Mesendoderm (in vitro differentiated cells): ENCODE measurements around the gene RGS9BP. TPM values are rescaled to one million over a fixed set of nuclear protein-coding genes. Genes with fewer than 3 reads are reported as not detected.

Experiments used
- DNase-seq: peaks from one replicate; pipeline ENCODE4 v3.0.0; 2013
- H2AK5ac ChIP-seq: 2 replicates; pipeline ENCODE4 v1.6.1; 2013; ENCODE audit warnings: low read length, inconsistent platforms
- H2BK120ac ChIP-seq: 2 replicates; pipeline ENCODE4 v1.6.1; 2013; ENCODE audit warnings: low read depth, mild to moderate bottlenecking, low read length, moderate library complexity, mixed read lengths
- H2BK15ac ChIP-seq: replicated peaks from 2 replicates; pipeline ENCODE4 v1.6.1; 2013; ENCODE audit warnings: low read depth, mild to moderate bottlenecking, moderate library complexity
- H2BK5ac ChIP-seq: 2 replicates; pipeline ENCODE4 v1.6.1; 2013; ENCODE audit warnings: low read length, inconsistent platforms
- H3K18ac ChIP-seq: 2 replicates; pipeline ENCODE4 v1.6.1; 2013; ENCODE audit warnings: mild to moderate bottlenecking, low read length, mixed read lengths
- H3K23ac ChIP-seq: one replicate; pipeline ENCODE4 v1.6.1; 2013; ENCODE audit warnings: low read length
- H3K27ac ChIP-seq: 2 replicates; pipeline ENCODE4 v1.5.1; 2013; ENCODE audit warnings: low read depth, mild to moderate bottlenecking, inconsistent platforms, low read length, moderate library complexity
- H3K27me3 ChIP-seq: 2 replicates; pipeline ENCODE4 v1.6.1; 2013; ENCODE audit warnings: low read length, control low read depth, mild to moderate bottlenecking, inconsistent platforms; ENCODE audit not compliant: insufficient read depth, poor library complexity
- H3K36me3 ChIP-seq: 2 replicates; pipeline ENCODE4 v1.6.1; 2013; ENCODE audit warnings: low read length, inconsistent platforms; ENCODE audit not compliant: control insufficient read depth, insufficient read depth
- H3K4ac ChIP-seq: one replicate; pipeline ENCODE4 v1.6.1; 2013; ENCODE audit warnings: low read depth, mild to moderate bottlenecking, low read length, moderate library complexity
- H3K4me1 ChIP-seq: 2 replicates; pipeline ENCODE4 v1.6.1; 2013; ENCODE audit warnings: low read depth, low read length, inconsistent platforms; ENCODE audit not compliant: control insufficient read depth
- H3K4me2 ChIP-seq: 2 replicates; pipeline ENCODE4 v1.6.1; 2013; ENCODE audit warnings: low read length
- H3K4me3 ChIP-seq: 2 replicates; pipeline ENCODE4 v1.5.1; 2013; ENCODE audit warnings: mild to moderate bottlenecking, low read length
- H3K56ac ChIP-seq: one replicate; pipeline ENCODE4 v1.6.1; 2013; ENCODE audit warnings: low read length
- H3K79me1 ChIP-seq: 2 replicates; pipeline ENCODE4 v1.6.1; 2013; ENCODE audit warnings: low read length, inconsistent platforms
- H3K79me2 ChIP-seq: 2 replicates; pipeline ENCODE4 v1.6.1; 2013; ENCODE audit warnings: mild to moderate bottlenecking, low read length; ENCODE audit not compliant: control insufficient read depth, insufficient read depth
- H3K9ac ChIP-seq: 2 replicates; pipeline ENCODE4 v1.6.1; 2013; ENCODE audit warnings: low read length, inconsistent platforms
- H4K5ac ChIP-seq: one replicate; pipeline ENCODE4 v1.6.1; 2013; ENCODE audit warnings: low read length
- H4K8ac ChIP-seq: one replicate; pipeline ENCODE4 v1.6.1; 2013; ENCODE audit warnings: low read depth, mild to moderate bottlenecking, control low read depth, low read length, moderate library complexity
- WGBS: extraction: QIAGEN DNeasy Blood & Tissue Kit; methylation state at CpG from one replicate; pipeline ENCODE4 v1.1.7; 2013; ENCODE audit warnings: low lambda C conversion rate, missing lambda C conversion rate; ENCODE audit not compliant: insufficient coverage; ENCODE audit errors: extremely low coverage; 5-methylcytosine and 5-hydroxymethylcytosine counted together
- polyA plus RNA-seq, 2 experiments: library from polyadenylated mRNA; stranded (reverse); fragments of 200-250 nt; gene quantifications; one replicate each; pipeline ENCODE4 v1.2.3, GENCODE V29; 2013

RGS9BP gene
- polyA plus RNA-seq (2013, experiment 1 of 2), result not detected
- 0.01 TPM for polyA plus RNA-seq (2013, experiment 2 of 2)

- H2BK120ac ChIP-seq, result no peak within 1 kb of the TSS
- peak; percentile 49 for DNase-seq
- H3K79me1 ChIP-seq, result peaks cover 20% of the 10 kb centered on the region
- peaks cover 22% of the 10 kb centered on the region for H3K79me2 ChIP-seq
- WGBS, result no CpG with 5 or more reads among the region's 53 CpGs
- no peak within 1 kb of the TSS for H2AK5ac ChIP-seq
- peak within 1 kb of the TSS; percentile 83 for H3K9ac ChIP-seq
- H3K4me2 ChIP-seq, result peak within 1 kb of the TSS; percentile 93
- H3K4ac ChIP-seq, result no peak within 1 kb of the TSS
- H3K27me3 ChIP-seq, result peaks cover 19% of the 10 kb centered on the region
- no peak within 1 kb of the TSS for H2BK15ac ChIP-seq
- no peaks in the 10 kb centered on the region for H3K36me3 ChIP-seq
- H3K18ac ChIP-seq, result peak within 1 kb of the TSS; percentile 18
- H4K8ac ChIP-seq, result no peak within 1 kb of the TSS
- H3K56ac ChIP-seq, result peak within 1 kb of the TSS; percentile 93
- peaks cover 6% of the 10 kb centered on the region for H3K4me1 ChIP-seq
- H3K27ac ChIP-seq, result no peak within 1 kb of the TSS
- no peak within 1 kb of the TSS for H4K5ac ChIP-seq
- H2BK5ac ChIP-seq, result no peak within 1 kb of the TSS
- H3K4me3 ChIP-seq, result peak within 1 kb of the TSS; percentile 86
- peak within 1 kb of the TSS; percentile 45 for H3K23ac ChIP-seq
These were observed at the start of gene RGS9BP for GRCh38 chr19:32675720-32676185. TSS of gene RGS9BP (plus strand) at chr19:32675848. CDS start at chr19:32676264, 416 bp downstream.

GRCh38 chr19:32626969-32627368 is 48.7 kb upstream of the RGS9BP start:
- Histone ChIP-seq H3K36me3 (peaks cover 5% of the 10 kb centered on the region), H3K4me1 (no peaks in the 10 kb centered on the region), H3K56ac (no peak overlapping the region), H2AK5ac (no peak overlapping the region), H4K5ac (no peak overlapping the region), H4K8ac (no peak overlapping the region), H3K27ac (no peak overlapping the region), H3K4me2 (no peak overlapping the region), H3K27me3 (no peaks in the 10 kb centered on the region), H2BK5ac (no peak overlapping the region), H3K9ac (no peak overlapping the region), H3K18ac (no peak overlapping the region), H2BK120ac (no peak overlapping the region), H3K79me1 (no peaks in the 10 kb centered on the region), H3K4me3 (no peak overlapping the region), H3K4ac (no peak overlapping the region), H3K23ac (no peak overlapping the region), H2BK15ac (no peak overlapping the region), H3K79me2 (no peaks in the 10 kb centered on the region)
- DNase-seq, result no peak
- no CpG with 5 or more reads among the region's 4 CpGs for WGBS

- WGBS, result no CpG with 5 or more reads among the region's 15 CpGs
- H3K36me3 ChIP-seq, result peaks cover 4% of the 10 kb centered on the region
These were observed 47.9 kb upstream of the RGS9BP start for GRCh38 chr19:32627714-32628270.

GRCh38 chr19:32630338-32630737 is 45.3 kb upstream of the RGS9BP start:
- Histone ChIP-seq H3K4me2 (no peak overlapping the region), H2BK15ac (no peak overlapping the region), H3K56ac (no peak overlapping the region), H4K8ac (no peak overlapping the region), H2BK120ac (no peak overlapping the region), H3K4me1 (no peaks in the 10 kb centered on the region), H3K23ac (no peak overlapping the region), H2BK5ac (no peak overlapping the region), H3K18ac (no peak overlapping the region), H3K4me3 (no peak overlapping the region), H3K9ac (no peak overlapping the region), H3K27me3 (no peaks in the 10 kb centered on the region), H2AK5ac (no peak overlapping the region), H4K5ac (no peak overlapping the region), H3K36me3 (peaks cover 4% of the 10 kb centered on the region), H3K4ac (no peak overlapping the region), H3K79me1 (no peaks in the 10 kb centered on the region), H3K79me2 (no peaks in the 10 kb centered on the region), H3K27ac (no peak overlapping the region)
- DNase-seq, result peak; percentile 4
- no CpG with 5 or more reads among the region's 14 CpGs for WGBS

More at GRCh38 chr19:32627714-32628270, 47.9 kb upstream of the RGS9BP start:
- Histone ChIP-seq H4K8ac (no peak overlapping the region), H2AK5ac (no peak overlapping the region), H3K18ac (no peak overlapping the region), H3K9ac (no peak overlapping the region), H3K4me3 (no peak overlapping the region), H4K5ac (no peak overlapping the region), H3K4me1 (no peaks in the 10 kb centered on the region), H3K4me2 (no peak overlapping the region), H3K27me3 (no peaks in the 10 kb centered on the region), H3K27ac (no peak overlapping the region), H3K23ac (no peak overlapping the region), H3K56ac (no peak overlapping the region), H3K79me1 (no peaks in the 10 kb centered on the region), H3K79me2 (no peaks in the 10 kb centered on the region), H2BK15ac (no peak overlapping the region), H2BK5ac (no peak overlapping the region), H3K4ac (no peak overlapping the region), H2BK120ac (no peak overlapping the region)
- no peak for DNase-seq

GRCh38 chr19:32631381-32631780 is 44.3 kb upstream of the RGS9BP start:
- H3K27me3 ChIP-seq, result no peaks in the 10 kb centered on the region
- H3K56ac ChIP-seq, result no peak overlapping the region
- H2BK120ac ChIP-seq, result no peak overlapping the region
- no peaks in the 10 kb centered on the region for H3K79me1 ChIP-seq
- H3K4me3 ChIP-seq, result no peak overlapping the region
- H4K8ac ChIP-seq, result no peak overlapping the region
- no peak overlapping the region for H3K27ac ChIP-seq
- no peak for DNase-seq
- no peaks in the 10 kb centered on the region for H3K79me2 ChIP-seq
- H3K9ac ChIP-seq, result no peak overlapping the region
- H2BK5ac ChIP-seq, result no peak overlapping the region
- H3K4ac ChIP-seq, result no peak overlapping the region
- H3K4me2 ChIP-seq, result no peak overlapping the region
- no peak overlapping the region for H2BK15ac ChIP-seq
- no peak overlapping the region for H2AK5ac ChIP-seq
- no peaks in the 10 kb centered on the region for H3K4me1 ChIP-seq
- no peak overlapping the region for H3K18ac ChIP-seq
- H3K36me3 ChIP-seq, result peaks cover 7% of the 10 kb centered on the region
- no CpG with 5 or more reads among the region's 15 CpGs for WGBS
- no peak overlapping the region for H3K23ac ChIP-seq
- no peak overlapping the region for H4K5ac ChIP-seq

GRCh38 chr19:32637480-32637879 is 38.2 kb upstream of the RGS9BP start:
- Histone ChIP-seq H3K36me3 (peaks cover 9% of the 10 kb centered on the region), H3K4me3 (no peak overlapping the region), H3K79me1 (no peaks in the 10 kb centered on the region), H3K4ac (no peak overlapping the region), H3K9ac (no peak overlapping the region), H3K79me2 (no peaks in the 10 kb centered on the region), H3K56ac (no peak overlapping the region), H4K8ac (no peak overlapping the region), H3K18ac (no peak overlapping the region), H2AK5ac (no peak overlapping the region), H3K4me1 (no peaks in the 10 kb centered on the region), H2BK15ac (no peak overlapping the region), H2BK5ac (no peak overlapping the region), H3K4me2 (no peak overlapping the region), H3K27ac (no peak overlapping the region), H3K23ac (no peak overlapping the region), H2BK120ac (no peak overlapping the region), H4K5ac (no peak overlapping the region), H3K27me3 (no peaks in the 10 kb centered on the region)
- no CpG with 5 or more reads among the region's 14 CpGs for WGBS
- no peak for DNase-seq
